Pons (tissue), 1 donor: ENCODE measurements around the gene RHBDF2.
A peak's percentile ranks its signal among the peaks of the same experiment; 100 is the strongest.

Experiments used
- DNase-seq: peaks from one replicate; pipeline ENCODE4 v3.0.0-alpha.2; 2016; ENCODE audit warnings: low spot score

Gene RHBDF2

GRCh38 chr17:76501018-76501826 is at the start of gene RHBDF2:
Gene RHBDF2 (minus strand): TSS chr17:76501423. CDS start chr17:76481524, 19,899 bp downstream.
- peak; percentile 68 for DNase-seq

- DNase-seq, result no peak
Measured at GRCh38 chr17:76549539-76549938, 48.3 kb upstream of the RHBDF2 start.

- DNase-seq, result no peak
Measured at GRCh38 chr17:76549215-76549518, 47.9 kb upstream of the RHBDF2 start.

GRCh38 chr17:76548378-76549214 is 47.4 kb upstream of the RHBDF2 start:
- no peak for DNase-seq

- DNase-seq, result no peak
Measured at GRCh38 chr17:76547642-76548202, 46.5 kb upstream of the RHBDF2 start.

- peak; percentile 84 for DNase-seq
Measured at GRCh38 chr17:76547183-76547641, 46.0 kb upstream of the RHBDF2 start.

- no peak for DNase-seq
Measured at GRCh38 chr17:76546556-76547182, 45.4 kb upstream of the RHBDF2 start.

GRCh38 chr17:76545918-76546555 is 44.8 kb upstream of the RHBDF2 start:
- no peak for DNase-seq

GRCh38 chr17:76544546-76545365 is 43.5 kb upstream of the RHBDF2 start:
- peak; percentile 66 for DNase-seq

- DNase-seq, result peak; percentile 74
Measured at GRCh38 chr17:76543826-76544545, 42.8 kb upstream of the RHBDF2 start.

GRCh38 chr17:76543482-76543825 is 42.2 kb upstream of the RHBDF2 start:
- no peak for DNase-seq

GRCh38 chr17:76542984-76543383 is 41.8 kb upstream of the RHBDF2 start:
- no peak for DNase-seq

GRCh38 chr17:76542566-76542971 is 41.3 kb upstream of the RHBDF2 start:
- no peak for DNase-seq

- DNase-seq, result no peak
Measured at GRCh38 chr17:76541739-76542454, 40.7 kb upstream of the RHBDF2 start.

GRCh38 chr17:76540381-76541300 is 39.4 kb upstream of the RHBDF2 start:
- peak; percentile 99 for DNase-seq

- no peak for DNase-seq
Measured at GRCh38 chr17:76539631-76540271, 38.5 kb upstream of the RHBDF2 start, which contains the start of gene PRCD. Gene PRCD (plus strand): TSS chr17:76540044. CDS start chr17:76540142, 98 bp downstream.

GRCh38 chr17:76538941-76539570 is 37.8 kb upstream of the RHBDF2 start:
- DNase-seq, result no peak
